Measurements from ENCODE around the gene OSTN. TPM values are rescaled to one million over a fixed set of nuclear protein-coding genes. Genes with fewer than 3 reads are reported as not detected.

The OSTN gene
- total RNA-seq, 1 experiment from 2014 or later: not detected

DNA sequence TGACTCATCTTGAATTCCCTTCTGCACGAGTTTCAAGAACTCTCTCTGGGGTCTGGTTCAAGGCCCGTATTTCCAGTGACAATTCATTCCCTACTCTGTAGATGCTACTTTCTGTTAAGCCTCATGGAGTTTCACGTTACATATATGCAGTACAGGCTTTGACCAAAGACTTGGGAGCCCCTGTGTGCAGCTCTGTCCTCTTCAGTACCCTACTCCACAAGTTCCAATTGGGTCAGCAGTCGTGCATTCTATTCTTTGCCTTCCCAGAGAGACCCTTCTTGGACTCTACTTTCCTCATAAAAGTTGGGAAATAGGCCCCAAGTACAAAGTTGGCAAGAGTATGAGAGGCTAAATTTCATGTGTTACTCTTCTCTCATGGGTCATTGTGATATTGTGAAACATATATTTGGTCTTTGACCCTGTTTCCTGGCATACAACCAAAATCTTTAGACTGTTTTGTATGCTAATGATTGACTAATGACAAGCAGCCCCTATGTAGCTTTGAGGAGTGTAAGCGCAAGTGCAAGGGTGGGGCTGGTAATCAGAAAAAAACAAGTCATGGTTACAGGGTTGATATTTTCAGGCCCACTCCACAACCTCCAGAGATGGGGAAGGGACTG, 115.2 kb downstream of the OSTN start:
- DNase-seq: no peak
- no peak overlapping the region for H3K4me3 ChIP-seq
- H3K27me3 ChIP-seq: no peaks in the 10 kb centered on the region
- no peaks in the 10 kb centered on the region for H3K9me3 ChIP-seq
- H3K36me3 ChIP-seq: no peaks in the 10 kb centered on the region

Other genes with a start within 250 kb of the OSTN start
- gene CCDC50, start 130.2 kb downstream of the OSTN start, total RNA-seq (2014; rRNA removed; shearing (Covaris generic); ENCODE audit: low replicate concordance): 65.4 and 93.9 TPM in 2 replicates
- gene UTS2B, start 131.3 kb downstream of the OSTN start, total RNA-seq (2014; rRNA removed; shearing (Covaris generic); ENCODE audit: low replicate concordance): not detected in 2 replicates